Omental fat pad (tissue), 4 donors: ENCODE results near the gene KLHL36. TPM values are rescaled to one million over a fixed set of nuclear protein-coding genes. Genes with fewer than 3 reads are reported as not detected.
A peak's percentile ranks its signal among the peaks of the same experiment; 100 is the strongest.

Experiments used
- ATAC-seq: fragments of 150-250 bp; one replicate; pipeline ENCODE4 v1.9.1; 2016; ENCODE audit warnings: mild to moderate bottlenecking, moderate library complexity; ENCODE audit not compliant: low FRiP score
- DNase-seq: peaks from one replicate; pipeline ENCODE4 v3.0.0-alpha.2; 2019; ENCODE audit warnings: low spot score
- CTCF ChIP-seq, 3 donors: fragments of 450-650 bp; IDR thresholded peaks; one replicate each; pipeline ENCODE4 v1.5.1; 2016 to 2017; ENCODE audit warnings: antibody characterized with exemption in 3 of 3, mild to moderate bottlenecking in 3 of 3, moderate library complexity in 2 of 3
- total RNA-seq, 4 donors: library from RNA; depleted of rRNA; stranded (reverse); fragments of >200 nt; gene quantifications; one replicate each; pipeline ENCODE4 v1.1.0, GENCODE V29; 2016

Gene KLHL36
- 10 to 100 TPM; 60.0 to 72.2 (median 65.8) TPM for total RNA-seq

- ATAC-seq = peak; percentile 74
- DNase-seq = no peak
- no peak for TF ChIP-seq CTCF (IDR thresholded peaks at IDR 0.05)
These were observed at the start of gene KLHL36 for GRCh38 chr16:84647828-84648594. TSS of gene KLHL36 (plus strand) at chr16:84648511. CDS start at chr16:84650868, 2,357 bp downstream.

- DNase-seq (no peak), ATAC-seq (peak; percentile 64)
- no peak for TF ChIP-seq CTCF (IDR thresholded peaks at IDR 0.05)
These were observed 48.6 kb upstream of the KLHL36 start for GRCh38 chr16:84599521-84600202.

DNA sequence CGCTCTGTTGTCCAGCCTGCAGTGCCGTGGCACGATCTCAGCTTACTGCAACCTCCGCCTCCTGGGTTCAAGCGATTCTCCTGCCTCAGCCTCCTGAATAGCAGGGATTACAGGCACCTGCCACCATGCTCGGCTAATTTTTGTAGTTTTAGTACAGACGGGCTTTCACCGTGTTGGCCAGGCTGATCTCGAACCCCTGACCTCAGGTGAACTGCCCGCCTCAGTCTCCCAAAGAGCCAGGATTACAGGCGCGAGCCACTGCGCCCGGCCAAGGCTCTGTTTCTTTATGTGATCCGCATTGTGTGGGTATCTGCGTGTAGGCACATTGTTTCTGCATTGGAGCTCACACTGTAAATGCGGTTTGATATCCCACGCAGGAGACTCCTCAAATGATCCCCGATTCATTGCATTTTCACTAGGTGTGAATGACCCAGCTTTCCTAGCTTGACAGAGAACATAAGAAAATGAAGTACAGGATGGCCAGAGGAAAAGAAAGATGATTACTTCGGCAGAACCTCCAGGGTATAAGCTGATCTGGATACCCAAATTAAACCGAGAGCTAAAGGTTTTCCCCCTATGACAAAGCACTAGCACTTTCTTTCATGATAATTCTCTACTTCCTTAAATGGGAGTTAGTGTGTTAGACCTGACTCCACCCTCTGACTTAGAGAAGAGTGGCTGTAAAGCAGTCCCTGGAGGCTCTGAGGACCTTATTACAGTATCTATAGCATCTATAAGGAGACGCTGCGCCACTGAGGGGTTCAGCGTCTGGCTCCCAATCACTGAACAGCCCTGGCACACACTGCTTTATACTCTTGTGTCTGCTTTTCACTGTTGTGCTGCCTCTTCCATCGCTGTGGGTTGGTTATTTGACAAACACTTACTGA is 47.7 kb upstream of the KLHL36 start:
- ATAC-seq = no peak
- no peak for TF ChIP-seq CTCF (IDR thresholded peaks at IDR 0.05)
- no peak for DNase-seq

DNA sequence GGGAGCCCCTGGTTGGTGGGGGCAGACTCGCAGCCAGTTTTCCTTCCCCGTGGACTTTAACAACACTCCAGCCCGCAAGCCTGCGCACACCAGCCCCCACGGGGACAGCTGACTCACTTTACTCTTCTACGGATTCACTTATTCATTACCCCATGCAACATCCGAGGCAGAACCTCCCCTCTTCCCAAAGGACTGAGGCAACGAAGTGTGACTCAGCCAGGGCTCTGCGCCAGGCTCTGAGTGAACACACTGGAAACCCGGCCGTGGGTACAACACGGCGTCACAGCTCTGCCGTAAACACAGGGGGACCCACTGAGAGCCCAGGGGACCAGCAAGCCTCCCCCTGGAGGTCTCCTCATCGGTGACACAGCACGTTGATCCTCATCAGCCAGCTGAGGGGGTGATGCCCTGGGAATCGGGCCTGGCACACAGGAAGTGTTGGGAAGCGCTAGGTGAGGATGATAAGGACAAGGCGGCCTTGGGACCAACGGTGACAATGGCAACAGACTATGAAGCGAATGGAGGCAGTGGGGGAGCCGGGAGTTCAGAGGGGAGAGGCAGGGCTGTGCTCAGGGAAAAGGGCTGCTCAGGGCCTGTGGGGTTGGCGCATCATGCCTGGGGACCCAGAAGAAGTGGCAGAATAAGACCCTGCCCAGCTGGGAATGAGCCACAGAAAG is 45.0 kb upstream of the KLHL36 start:
- TF ChIP-seq CTCF (IDR thresholded peaks at IDR 0.05) = no peak
- ATAC-seq (peak; percentile 84), DNase-seq (peak; percentile 80)

DNA sequence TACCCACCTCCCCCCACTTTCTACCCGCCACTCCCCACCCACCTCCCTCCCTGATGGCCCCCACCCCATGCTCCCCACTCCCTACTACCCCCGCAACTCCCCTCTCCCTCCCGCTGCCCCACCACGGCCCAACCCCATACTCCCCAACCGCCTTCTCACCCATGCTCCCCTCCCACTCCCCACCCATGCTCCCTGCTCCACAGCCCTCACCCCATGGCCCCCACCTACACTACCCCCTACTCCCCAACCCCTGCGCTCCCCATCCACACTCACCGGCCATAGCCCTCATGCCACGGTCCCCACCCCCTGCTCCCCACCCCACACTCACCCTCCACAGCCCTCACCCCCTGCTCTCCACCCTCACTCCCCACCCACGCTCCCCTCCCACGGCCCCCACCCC is 44.4 kb upstream of the KLHL36 start:
- ATAC-seq (no peak), DNase-seq (no peak)
- no peak for TF ChIP-seq CTCF (IDR thresholded peaks at IDR 0.05)

GRCh38 chr16:84604477-84605013 is 43.8 kb upstream of the KLHL36 start:
- no peak for TF ChIP-seq CTCF (IDR thresholded peaks at IDR 0.05)
- DNase-seq (no peak), ATAC-seq (no peak)
